ENCODE data around the gene CBR4.

Gene CBR4

GRCh38 chr4:168981460-168981859 lies 28.6 kb downstream of the CBR4 start:
- Histone ChIP-seq H3K27ac (ENCODE audit: low read depth, low read length) (no peak overlapping the region), H2AK5ac (ENCODE audit: low read length) (no peak overlapping the region), H3K56ac (ENCODE audit: low read length) (no peak overlapping the region), H3K23ac (ENCODE audit: low read length) (no peak overlapping the region), H4K5ac (ENCODE audit: low read length) (no peak overlapping the region), H2BK15ac (replicated peaks; ENCODE audit: low read depth) (no peak overlapping the region), H2BK120ac (ENCODE audit: low read depth, low read length) (no peak overlapping the region), H3K9ac (ENCODE audit: low read length) (no peak overlapping the region), H3K4me2 (ENCODE audit: low read length) (no peak overlapping the region), H3K79me1 (ENCODE audit: low read length) (peaks cover 2% of the 10 kb centered on the region), H3K79me2 (ENCODE audit: control insufficient read depth, insufficient read depth, low read length) (no peaks in the 10 kb centered on the region), H4K8ac (ENCODE audit: low read depth, low read length) (no peak overlapping the region), H3K18ac (ENCODE audit: low read length) (no peak overlapping the region), H3K4me3 (ENCODE audit: low read length) (no peak overlapping the region), H3K4ac (ENCODE audit: low read depth, low read length) (no peak overlapping the region), H2BK5ac (ENCODE audit: low read length) (no peak overlapping the region), H3K27me3 (ENCODE audit: insufficient read depth, low read length, poor library complexity) (no peaks in the 10 kb centered on the region), H3K4me1 (ENCODE audit: control insufficient read depth, low read depth, low read length) (no peaks in the 10 kb centered on the region), H3K36me3 (ENCODE audit: control insufficient read depth, insufficient read depth, low read length) (no peaks in the 10 kb centered on the region)
- DNase-seq = no peak

DNA sequence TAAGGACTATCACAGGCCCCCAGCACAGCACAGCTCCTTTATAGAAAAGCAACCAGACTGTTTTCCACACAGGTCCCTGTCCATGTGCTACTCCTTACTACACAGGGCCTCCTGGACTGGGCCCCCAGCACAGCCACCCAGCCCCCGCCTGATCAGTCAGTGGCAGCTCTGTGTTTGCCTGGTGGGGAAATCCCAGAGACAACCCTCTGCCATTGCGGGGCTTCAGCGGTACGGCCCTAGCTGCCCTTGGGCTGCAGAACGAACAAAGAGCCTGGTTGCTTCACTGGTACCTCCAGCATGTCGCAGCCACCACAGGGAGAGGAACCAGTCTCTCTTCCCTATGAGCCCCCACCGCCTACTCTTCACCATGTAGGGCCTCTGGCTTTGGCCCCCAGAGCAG lies 30.7 kb downstream of the CBR4 start:
- H3K79me1 ChIP-seq (ENCODE audit: low read length) = peaks cover 2% of the 10 kb centered on the region
- no peak overlapping the region for H3K9ac ChIP-seq (ENCODE audit: low read length)
- H3K79me2 ChIP-seq (ENCODE audit: control insufficient read depth, insufficient read depth, low read length) = no peaks in the 10 kb centered on the region
- H2BK120ac ChIP-seq (ENCODE audit: low read depth, low read length) = no peak overlapping the region
- no CpG with 5 or more reads among the region's 7 CpGs for WGBS (ENCODE audit: extremely low coverage, insufficient coverage, low lambda C conversion rate)
- H3K56ac ChIP-seq (ENCODE audit: low read length) = no peak overlapping the region
- H4K8ac ChIP-seq (ENCODE audit: low read depth, low read length) = no peak overlapping the region
- no peak overlapping the region for H3K23ac ChIP-seq (ENCODE audit: low read length)
- H4K5ac ChIP-seq (ENCODE audit: low read length) = no peak overlapping the region
- H2BK5ac ChIP-seq (ENCODE audit: low read length) = no peak overlapping the region
- H2AK5ac ChIP-seq (ENCODE audit: low read length) = no peak overlapping the region
- H3K18ac ChIP-seq (ENCODE audit: low read length) = no peak overlapping the region
- DNase-seq = no peak
- no peak overlapping the region for H3K4me3 ChIP-seq (ENCODE audit: low read length)
- H3K27ac ChIP-seq (ENCODE audit: low read depth, low read length) = no peak overlapping the region
- H3K36me3 ChIP-seq (ENCODE audit: control insufficient read depth, insufficient read depth, low read length) = peaks cover 2% of the 10 kb centered on the region
- no peak overlapping the region for H3K4ac ChIP-seq (ENCODE audit: low read depth, low read length)
- no peak overlapping the region for H2BK15ac ChIP-seq (replicated peaks; ENCODE audit: low read depth)
- H3K4me1 ChIP-seq (ENCODE audit: control insufficient read depth, low read depth, low read length) = no peaks in the 10 kb centered on the region
- H3K27me3 ChIP-seq (ENCODE audit: insufficient read depth, low read length, poor library complexity) = no peaks in the 10 kb centered on the region
- no peak overlapping the region for H3K4me2 ChIP-seq (ENCODE audit: low read length)

GRCh38 chr4:168978001-168978700 lies 31.9 kb downstream of the CBR4 start:
- DNase-seq = peak; percentile 3
- Histone ChIP-seq H3K4me3 (ENCODE audit: low read length) (no peak overlapping the region), H4K8ac (ENCODE audit: low read depth, low read length) (no peak overlapping the region), H3K18ac (ENCODE audit: low read length) (no peak overlapping the region), H3K27me3 (ENCODE audit: insufficient read depth, low read length, poor library complexity) (no peaks in the 10 kb centered on the region), H3K27ac (ENCODE audit: low read depth, low read length) (no peak overlapping the region), H2BK120ac (ENCODE audit: low read depth, low read length) (no peak overlapping the region), H2AK5ac (ENCODE audit: low read length) (no peak overlapping the region), H3K4me1 (ENCODE audit: control insufficient read depth, low read depth, low read length) (no peaks in the 10 kb centered on the region), H3K79me1 (ENCODE audit: low read length) (no peaks in the 10 kb centered on the region), H2BK5ac (ENCODE audit: low read length) (no peak overlapping the region), H3K4me2 (ENCODE audit: low read length) (no peak overlapping the region), H2BK15ac (replicated peaks; ENCODE audit: low read depth) (no peak overlapping the region), H3K9ac (ENCODE audit: low read length) (no peak overlapping the region), H3K36me3 (ENCODE audit: control insufficient read depth, insufficient read depth, low read length) (peaks cover 2% of the 10 kb centered on the region), H3K4ac (ENCODE audit: low read depth, low read length) (no peak overlapping the region), H4K5ac (ENCODE audit: low read length) (no peak overlapping the region), H3K56ac (ENCODE audit: low read length) (no peak overlapping the region), H3K79me2 (ENCODE audit: control insufficient read depth, insufficient read depth, low read length) (no peaks in the 10 kb centered on the region), H3K23ac (ENCODE audit: low read length) (no peak overlapping the region)
- no CpG with 5 or more reads among the region's 1 CpG for WGBS (ENCODE audit: extremely low coverage, insufficient coverage, low lambda C conversion rate)

DNA sequence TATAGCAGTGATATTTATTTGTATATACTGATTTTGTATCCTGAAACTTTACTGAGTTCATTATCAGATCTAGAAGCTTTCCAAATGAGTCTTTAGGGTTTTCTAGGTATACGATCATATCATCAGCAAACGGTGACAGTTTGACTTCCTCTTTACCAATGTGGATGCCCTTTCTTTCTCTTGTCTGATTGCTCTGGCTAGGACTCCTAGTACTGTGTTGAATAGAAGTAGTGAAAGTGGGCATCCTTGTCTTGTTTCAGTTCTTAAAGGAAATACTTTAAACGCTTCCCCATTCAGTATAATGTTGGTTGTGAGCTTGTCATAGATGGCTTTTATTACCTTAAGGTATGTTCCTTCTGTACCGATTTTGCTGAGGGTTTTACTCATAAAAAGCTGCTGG lies 37.5 kb downstream of the CBR4 start:
- Histone ChIP-seq H3K27me3 (ENCODE audit: insufficient read depth, low read length, poor library complexity) (no peaks in the 10 kb centered on the region), H3K4me1 (ENCODE audit: control insufficient read depth, low read depth, low read length) (no peaks in the 10 kb centered on the region)
- no CpG with 5 or more reads among the region's 4 CpGs for WGBS (ENCODE audit: extremely low coverage, insufficient coverage, low lambda C conversion rate)

DNA sequence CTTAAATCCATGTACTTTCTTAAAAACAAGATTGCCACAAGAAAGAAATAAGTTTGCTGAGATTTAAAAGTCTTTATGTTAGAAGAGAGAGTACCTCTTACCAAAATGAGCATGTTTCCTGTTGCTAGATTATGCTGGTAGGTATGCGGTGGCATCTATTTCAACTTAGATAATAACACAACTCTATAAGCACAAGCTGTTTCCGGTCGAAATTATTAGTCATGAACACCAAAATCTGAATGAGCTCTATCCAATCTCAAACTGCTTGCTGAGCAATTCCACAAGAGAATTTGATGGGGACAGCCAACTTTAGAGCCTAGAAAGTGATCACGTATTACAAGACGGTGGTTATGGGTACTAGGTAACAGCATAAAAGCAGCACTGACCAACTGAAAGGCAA lies 49.3 kb downstream of the CBR4 start:
- no peaks in the 10 kb centered on the region for H3K4me1 ChIP-seq (ENCODE audit: control insufficient read depth, low read depth, low read length)
- no peak overlapping the region for H3K18ac ChIP-seq (ENCODE audit: low read length)
- no peaks in the 10 kb centered on the region for H3K79me1 ChIP-seq (ENCODE audit: low read length)
- DNase-seq = no peak
- H3K36me3 ChIP-seq (ENCODE audit: control insufficient read depth, insufficient read depth, low read length) = no peaks in the 10 kb centered on the region
- H3K56ac ChIP-seq (ENCODE audit: low read length) = no peak overlapping the region
- no peak overlapping the region for H4K5ac ChIP-seq (ENCODE audit: low read length)
- no peak overlapping the region for H2AK5ac ChIP-seq (ENCODE audit: low read length)
- H2BK120ac ChIP-seq (ENCODE audit: low read depth, low read length) = no peak overlapping the region
- no peak overlapping the region for H3K4me3 ChIP-seq (ENCODE audit: low read length)
- H3K9ac ChIP-seq (ENCODE audit: low read length) = no peak overlapping the region
- H3K27me3 ChIP-seq (ENCODE audit: insufficient read depth, low read length, poor library complexity) = no peaks in the 10 kb centered on the region
- H3K23ac ChIP-seq (ENCODE audit: low read length) = no peak overlapping the region
- H2BK15ac ChIP-seq (replicated peaks; ENCODE audit: low read depth) = no peak overlapping the region
- H3K79me2 ChIP-seq (ENCODE audit: control insufficient read depth, insufficient read depth, low read length) = no peaks in the 10 kb centered on the region
- H3K4ac ChIP-seq (ENCODE audit: low read depth, low read length) = no peak overlapping the region
- H3K4me2 ChIP-seq (ENCODE audit: low read length) = no peak overlapping the region
- no peak overlapping the region for H2BK5ac ChIP-seq (ENCODE audit: low read length)
- H4K8ac ChIP-seq (ENCODE audit: low read depth, low read length) = no peak overlapping the region
- H3K27ac ChIP-seq (ENCODE audit: low read depth, low read length) = no peak overlapping the region
- WGBS (ENCODE audit: extremely low coverage, insufficient coverage, low lambda C conversion rate) = no CpG with 5 or more reads among the region's 5 CpGs

More for the DNA sequence above, 37.5 kb downstream of the CBR4 start:
- H3K9ac ChIP-seq (ENCODE audit: low read length) = no peak overlapping the region
- H3K79me1 ChIP-seq (ENCODE audit: low read length) = no peaks in the 10 kb centered on the region
- H3K4me2 ChIP-seq (ENCODE audit: low read length) = no peak overlapping the region
- no peak overlapping the region for H3K4me3 ChIP-seq (ENCODE audit: low read length)
- H3K23ac ChIP-seq (ENCODE audit: low read length) = no peak overlapping the region
- H4K8ac ChIP-seq (ENCODE audit: low read depth, low read length) = no peak overlapping the region
- no peaks in the 10 kb centered on the region for H3K79me2 ChIP-seq (ENCODE audit: control insufficient read depth, insufficient read depth, low read length)
- H3K18ac ChIP-seq (ENCODE audit: low read length) = no peak overlapping the region
- H3K27ac ChIP-seq (ENCODE audit: low read depth, low read length) = no peak overlapping the region
- H3K56ac ChIP-seq (ENCODE audit: low read length) = no peak overlapping the region
- H3K4ac ChIP-seq (ENCODE audit: low read depth, low read length) = no peak overlapping the region
- H2BK120ac ChIP-seq (ENCODE audit: low read depth, low read length) = no peak overlapping the region
- no peak overlapping the region for H2AK5ac ChIP-seq (ENCODE audit: low read length)
- H3K36me3 ChIP-seq (ENCODE audit: control insufficient read depth, insufficient read depth, low read length) = peaks cover 2% of the 10 kb centered on the region
- H2BK15ac ChIP-seq (replicated peaks; ENCODE audit: low read depth) = no peak overlapping the region
- H4K5ac ChIP-seq (ENCODE audit: low read length) = no peak overlapping the region
- DNase-seq = no peak
- no peak overlapping the region for H2BK5ac ChIP-seq (ENCODE audit: low read length)

GRCh38 chr4:168955674-168956073 lies 54.4 kb downstream of the CBR4 start:
- Histone ChIP-seq H3K23ac (ENCODE audit: low read length) (no peak overlapping the region), H3K36me3 (ENCODE audit: control insufficient read depth, insufficient read depth, low read length) (no peaks in the 10 kb centered on the region), H2BK15ac (replicated peaks; ENCODE audit: low read depth) (no peak overlapping the region), H3K27ac (ENCODE audit: low read depth, low read length) (no peak overlapping the region), H3K9ac (ENCODE audit: low read length) (no peak overlapping the region), H3K4me3 (ENCODE audit: low read length) (no peak overlapping the region), H3K79me2 (ENCODE audit: control insufficient read depth, insufficient read depth, low read length) (no peaks in the 10 kb centered on the region), H3K79me1 (ENCODE audit: low read length) (no peaks in the 10 kb centered on the region), H3K18ac (ENCODE audit: low read length) (no peak overlapping the region), H2AK5ac (ENCODE audit: low read length) (no peak overlapping the region), H3K4me2 (ENCODE audit: low read length) (no peak overlapping the region), H3K56ac (ENCODE audit: low read length) (no peak overlapping the region), H3K4ac (ENCODE audit: low read depth, low read length) (no peak overlapping the region), H2BK5ac (ENCODE audit: low read length) (no peak overlapping the region), H3K27me3 (ENCODE audit: insufficient read depth, low read length, poor library complexity) (no peaks in the 10 kb centered on the region), H4K8ac (ENCODE audit: low read depth, low read length) (no peak overlapping the region), H4K5ac (ENCODE audit: low read length) (no peak overlapping the region), H2BK120ac (ENCODE audit: low read depth, low read length) (no peak overlapping the region), H3K4me1 (ENCODE audit: control insufficient read depth, low read depth, low read length) (no peaks in the 10 kb centered on the region)
- no CpG with 5 or more reads among the region's 2 CpGs for WGBS (ENCODE audit: extremely low coverage, insufficient coverage, low lambda C conversion rate)
- DNase-seq = no peak
